T-helper 22 cell (primary cell): ENCODE results near the gene SIM1.

Experiments
- DNase-seq: peaks from one replicate; pipeline ENCODE4 v3.0.0-alpha.2; 2020; ENCODE audit warnings: low read depth

Gene SIM1

DNA sequence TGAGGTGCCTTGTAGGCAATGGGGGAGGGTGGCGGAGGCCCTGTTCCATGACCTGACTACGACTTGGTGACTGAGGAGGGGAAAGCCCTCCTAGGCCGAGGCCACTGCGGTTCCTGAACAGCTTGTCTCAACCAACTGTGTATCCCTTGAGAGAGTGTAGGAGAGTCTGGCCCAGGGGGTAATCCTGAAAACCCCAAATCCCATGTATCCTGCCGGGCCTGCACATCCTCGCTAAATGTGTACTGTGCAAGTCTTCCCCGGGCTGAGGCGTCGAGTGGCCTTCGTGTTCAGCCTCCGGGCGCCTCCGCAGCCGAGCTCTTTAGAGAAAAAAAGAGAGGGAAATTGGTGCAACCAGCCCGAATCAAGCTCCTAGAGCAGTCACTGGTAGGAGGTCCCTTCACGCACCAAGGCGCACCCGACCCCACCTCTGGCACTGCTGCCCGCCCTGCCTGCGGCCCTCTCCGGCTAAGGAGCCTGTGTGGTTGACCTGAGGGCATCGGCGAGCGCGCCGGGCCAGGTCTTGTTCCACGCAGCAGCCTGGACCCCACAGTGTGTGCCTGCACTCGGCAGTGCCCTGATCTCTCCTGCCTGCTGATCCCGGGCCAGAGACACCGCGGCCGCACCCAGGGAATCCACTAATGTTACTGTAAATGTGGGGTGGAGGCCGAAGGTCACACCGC, 7.3 kb downstream of the SIM1 start:
- DNase-seq = no peak

DNA sequence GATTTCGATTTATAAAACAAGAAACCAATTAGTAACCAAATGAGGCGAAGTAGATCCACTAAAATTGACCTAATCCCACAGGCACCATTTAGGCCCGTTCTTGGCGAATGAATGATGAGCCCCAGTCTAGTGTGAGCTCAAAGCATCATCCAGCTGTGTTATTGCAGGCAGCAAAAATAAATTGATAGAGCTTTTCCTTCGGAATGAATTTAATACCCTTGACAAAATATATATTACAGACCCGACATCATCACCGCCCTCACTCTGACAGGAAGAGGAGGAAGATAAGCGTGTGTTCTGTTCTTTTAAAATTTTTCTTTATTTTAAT, 7.8 kb downstream of the SIM1 start:
- no peak for DNase-seq

DNA sequence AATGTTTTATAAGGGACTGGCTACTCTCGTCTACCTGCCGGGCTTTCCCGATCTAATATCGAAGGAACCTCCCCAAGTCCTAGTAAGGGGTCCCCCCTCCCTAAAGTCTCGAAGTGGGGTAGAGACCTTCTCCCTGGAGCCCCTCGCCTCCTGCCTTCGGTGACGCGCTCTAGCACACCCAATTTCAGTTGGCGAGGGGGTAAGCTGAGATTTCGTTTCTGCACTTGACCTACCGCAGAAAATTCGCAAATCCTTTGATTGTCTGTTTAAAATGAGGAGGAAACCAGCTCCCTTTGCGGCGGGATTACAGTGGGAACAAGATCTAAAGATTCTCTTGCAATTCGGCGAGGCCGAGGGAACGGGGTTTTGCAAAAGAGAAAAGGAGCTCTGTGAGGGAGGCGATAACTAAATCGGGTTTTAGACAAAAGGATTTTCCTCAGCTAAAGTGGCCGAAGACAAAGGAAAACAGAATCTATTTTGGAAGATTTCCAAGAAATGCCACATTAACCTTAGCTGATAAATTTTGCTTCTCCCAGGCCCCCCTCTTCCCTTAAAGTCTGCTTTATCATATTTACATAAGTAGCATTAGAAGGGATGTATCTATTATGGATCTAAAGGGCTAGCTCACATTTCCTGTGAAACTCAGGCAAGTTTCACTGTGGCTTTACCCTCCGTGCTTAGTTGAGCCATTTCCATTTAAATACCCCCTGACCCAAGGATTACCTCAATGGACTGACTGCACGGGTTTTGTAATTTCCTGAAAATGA, 8.4 kb downstream of the SIM1 start:
- DNase-seq = no peak

DNA sequence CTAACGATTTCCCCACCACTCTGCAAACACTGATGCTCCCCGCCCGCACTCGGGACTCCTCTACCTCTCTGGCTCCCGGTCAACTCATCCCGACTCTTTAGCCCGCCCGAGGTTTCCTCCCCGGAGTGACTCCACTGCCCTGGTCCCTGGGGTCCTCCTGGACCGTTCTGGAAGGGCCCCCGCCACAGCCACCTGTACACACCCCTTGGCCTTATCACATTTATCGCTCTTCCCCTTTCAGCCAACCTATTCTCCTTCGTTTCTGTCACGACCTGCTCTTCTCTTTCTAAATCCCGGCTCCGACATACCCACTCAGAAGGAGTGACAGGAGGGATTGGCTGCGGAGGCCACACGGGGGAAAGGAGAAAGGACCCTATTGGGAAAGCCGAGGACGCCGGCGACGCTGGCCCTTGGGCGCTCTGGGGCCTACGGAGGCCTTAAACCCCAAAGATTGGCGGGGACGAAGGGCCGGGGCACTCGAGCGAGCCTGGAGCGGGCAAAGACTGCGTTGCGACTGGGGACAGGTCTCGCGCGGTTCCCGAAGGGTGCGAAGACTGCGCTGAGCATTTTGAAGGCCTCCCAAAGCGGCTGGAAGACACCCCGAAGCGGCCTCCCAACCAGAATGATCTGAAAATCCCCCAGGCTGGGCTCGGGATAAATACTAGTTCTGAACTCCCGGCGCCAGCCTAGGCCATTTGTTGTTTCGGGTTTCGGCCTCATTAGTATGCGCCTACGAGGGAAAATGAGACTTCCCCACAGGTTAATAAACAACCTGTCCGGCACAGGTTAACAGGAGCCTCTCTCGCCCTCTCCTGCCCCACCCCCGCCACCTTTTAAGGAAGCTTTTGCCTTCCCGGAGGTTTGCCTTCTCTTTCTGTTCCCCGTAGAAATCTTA, 9.2 kb downstream of the SIM1 start:
- no peak for DNase-seq

DNA sequence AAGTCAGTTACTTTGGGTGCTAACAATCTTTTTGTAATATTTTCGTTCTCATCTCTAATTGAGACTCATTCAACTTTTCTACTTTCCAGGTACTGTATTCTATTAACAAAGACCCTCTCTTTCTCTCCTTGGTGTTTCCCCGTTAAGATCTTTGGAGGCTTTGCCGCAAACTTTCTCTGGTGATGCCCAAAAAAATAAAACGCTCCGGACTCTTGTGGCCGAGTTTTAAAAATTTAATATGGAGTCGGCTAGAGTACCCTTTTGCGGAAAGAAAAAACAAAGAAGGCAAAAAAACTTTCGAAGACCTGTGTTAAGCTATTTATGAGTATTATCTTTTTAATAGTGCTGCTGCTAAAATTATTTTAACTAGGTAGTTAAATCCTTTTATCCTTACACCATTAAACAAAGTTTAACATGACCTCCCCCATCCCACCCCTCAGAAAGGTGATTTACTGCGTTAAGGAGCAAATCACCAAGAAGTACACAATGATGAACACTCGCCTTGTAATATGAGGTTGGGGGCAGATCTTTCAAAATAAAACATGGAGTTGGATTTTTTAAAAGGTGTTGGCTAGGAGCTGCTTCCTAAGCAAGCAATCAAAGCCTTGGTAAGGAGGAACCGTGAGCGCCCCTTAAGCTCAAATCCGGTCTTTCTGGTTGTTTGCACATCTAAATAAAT, 10.0 kb downstream of the SIM1 start:
- no peak for DNase-seq

DNA sequence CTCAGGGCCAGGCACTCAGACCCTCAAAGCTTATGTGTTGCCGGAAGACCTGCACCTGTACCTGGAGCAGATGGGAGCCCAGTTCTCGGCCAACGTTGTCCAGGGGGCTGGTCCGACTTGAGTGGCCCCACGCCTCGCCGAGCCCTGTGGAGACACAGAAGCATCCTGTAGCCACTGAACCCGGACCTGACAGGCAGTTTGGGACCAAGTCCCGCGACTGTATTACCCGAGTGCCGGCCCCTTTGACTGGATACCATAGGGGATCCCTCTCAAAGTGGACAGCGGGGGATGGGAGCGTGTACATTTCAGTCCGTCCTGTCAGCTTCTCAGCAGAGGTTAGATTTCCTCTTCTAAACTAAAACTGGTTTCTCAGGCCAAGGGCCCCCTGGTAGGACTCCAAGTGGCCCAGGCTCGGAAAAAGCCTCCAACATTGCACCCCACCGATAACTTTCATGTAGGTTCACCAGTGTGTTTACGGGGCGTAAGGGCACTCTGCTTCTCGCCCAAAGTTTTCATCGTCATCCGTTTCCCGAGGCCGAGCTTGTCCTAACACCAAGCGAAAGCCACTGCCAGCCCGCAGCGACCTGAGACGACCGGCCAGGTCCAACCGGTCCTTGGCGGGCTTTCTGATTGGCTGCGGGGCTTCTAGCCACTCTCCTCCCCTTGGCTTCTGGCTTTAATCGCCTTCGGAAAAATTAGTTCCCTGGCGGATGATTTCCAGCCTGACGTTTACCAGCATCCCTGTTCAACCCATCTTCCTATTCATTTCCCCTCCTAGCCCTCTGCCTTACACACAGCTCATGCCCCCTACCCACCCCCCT, 10.8 kb downstream of the SIM1 start:
- DNase-seq = no peak

DNA sequence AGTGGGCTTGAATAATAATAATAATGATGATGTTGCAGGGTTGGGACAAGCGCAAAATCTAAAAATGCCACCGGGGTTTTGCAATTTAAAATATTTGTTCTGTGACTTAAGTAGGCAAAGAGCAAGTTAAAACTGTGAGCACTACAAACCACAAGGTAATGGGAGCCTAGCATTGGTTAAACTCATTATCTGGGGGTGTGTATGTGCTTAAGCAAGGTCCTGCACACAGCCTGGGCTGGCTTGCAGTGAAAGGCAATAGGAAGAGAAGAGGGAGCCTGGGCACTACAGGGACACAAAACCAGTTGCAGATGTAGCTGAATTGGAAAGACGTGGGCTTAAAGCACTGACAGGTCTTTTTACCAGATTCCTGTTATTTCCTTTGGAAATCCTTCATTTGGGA, 11.7 kb downstream of the SIM1 start:
- DNase-seq = no peak

DNA sequence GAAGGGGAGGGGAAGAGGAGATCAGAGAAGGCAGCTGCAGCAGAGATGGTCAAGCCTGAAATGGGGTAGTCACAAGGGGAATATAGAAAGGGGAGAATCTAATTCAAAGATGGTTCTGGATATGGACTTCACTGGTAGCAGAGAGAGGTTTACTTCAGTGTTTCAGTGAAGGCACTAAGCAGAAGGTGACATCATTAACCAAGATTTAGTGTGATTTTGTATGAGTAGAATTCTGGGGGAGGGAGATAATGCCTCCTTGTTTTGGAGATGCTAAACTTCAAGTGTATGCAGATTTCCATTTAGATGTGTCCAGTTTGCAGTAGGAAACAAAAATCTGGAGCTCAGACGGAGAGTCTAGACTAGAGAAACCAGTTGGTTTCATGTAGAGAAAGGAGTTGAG, 13.1 kb downstream of the SIM1 start:
- no peak for DNase-seq

DNA sequence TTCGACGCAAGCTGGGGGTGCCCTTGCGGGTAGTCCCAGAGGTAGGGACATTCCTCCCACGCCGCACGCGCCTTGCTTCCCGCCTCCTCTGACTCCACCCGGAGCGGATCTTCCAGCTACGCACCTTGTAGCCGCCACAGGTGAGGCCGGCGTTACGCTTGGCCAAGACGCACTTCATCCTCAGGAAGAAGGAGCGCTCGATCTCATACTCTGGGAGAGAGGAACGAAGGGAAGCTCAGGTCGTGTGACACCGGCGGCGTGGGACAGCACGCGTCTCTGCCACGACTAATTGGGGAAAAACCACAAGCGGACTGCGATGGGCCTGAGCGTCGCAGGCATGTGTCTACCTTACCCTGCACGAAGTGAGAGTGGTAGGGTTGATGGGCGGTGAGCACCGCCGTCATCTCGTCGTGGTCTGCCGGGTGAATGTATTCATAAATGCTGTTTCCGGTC, 15.5 kb downstream of the SIM1 start:
- no peak for DNase-seq

DNA sequence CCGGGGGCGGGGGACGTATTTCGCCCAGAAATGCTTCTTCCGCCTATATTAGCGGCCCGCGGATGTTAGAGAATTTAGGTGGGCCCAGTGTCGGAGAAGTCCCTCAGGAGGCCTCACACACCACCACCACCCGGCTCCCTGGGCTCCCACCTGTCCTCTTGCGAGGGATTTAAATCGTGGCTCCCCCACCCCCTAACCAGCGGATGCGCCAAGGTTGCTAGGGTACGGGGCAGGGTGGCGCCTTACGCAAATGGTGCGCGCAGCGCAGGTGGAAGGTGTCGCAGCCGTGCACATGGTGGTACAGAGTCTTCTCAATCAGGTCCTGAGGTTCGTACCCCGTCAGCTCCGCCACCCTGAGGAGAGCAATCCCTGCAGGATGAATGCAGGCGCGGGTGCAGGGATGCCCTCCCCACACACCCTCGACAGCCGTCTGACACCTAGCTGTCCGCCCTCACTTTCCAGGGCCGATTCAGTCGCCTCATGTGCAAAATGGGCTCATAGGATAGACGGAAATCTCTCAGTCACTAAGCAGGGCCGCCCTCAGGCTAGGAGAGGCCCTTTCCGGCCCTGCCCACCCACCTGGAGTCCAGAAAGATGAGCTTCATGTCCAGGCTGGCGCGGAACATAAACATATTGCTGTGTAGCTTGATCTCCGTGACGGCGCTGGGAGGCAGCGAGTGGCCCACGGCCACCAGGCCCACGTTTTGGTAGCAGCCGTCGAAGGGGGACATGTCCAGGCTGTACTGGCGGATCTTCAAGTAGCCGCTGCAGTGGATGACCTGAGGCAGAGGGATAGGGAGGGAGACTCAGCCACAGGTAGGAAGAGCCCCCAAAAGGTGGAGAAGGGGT, 16.6 kb downstream of the SIM1 start:
- no peak for DNase-seq

DNA sequence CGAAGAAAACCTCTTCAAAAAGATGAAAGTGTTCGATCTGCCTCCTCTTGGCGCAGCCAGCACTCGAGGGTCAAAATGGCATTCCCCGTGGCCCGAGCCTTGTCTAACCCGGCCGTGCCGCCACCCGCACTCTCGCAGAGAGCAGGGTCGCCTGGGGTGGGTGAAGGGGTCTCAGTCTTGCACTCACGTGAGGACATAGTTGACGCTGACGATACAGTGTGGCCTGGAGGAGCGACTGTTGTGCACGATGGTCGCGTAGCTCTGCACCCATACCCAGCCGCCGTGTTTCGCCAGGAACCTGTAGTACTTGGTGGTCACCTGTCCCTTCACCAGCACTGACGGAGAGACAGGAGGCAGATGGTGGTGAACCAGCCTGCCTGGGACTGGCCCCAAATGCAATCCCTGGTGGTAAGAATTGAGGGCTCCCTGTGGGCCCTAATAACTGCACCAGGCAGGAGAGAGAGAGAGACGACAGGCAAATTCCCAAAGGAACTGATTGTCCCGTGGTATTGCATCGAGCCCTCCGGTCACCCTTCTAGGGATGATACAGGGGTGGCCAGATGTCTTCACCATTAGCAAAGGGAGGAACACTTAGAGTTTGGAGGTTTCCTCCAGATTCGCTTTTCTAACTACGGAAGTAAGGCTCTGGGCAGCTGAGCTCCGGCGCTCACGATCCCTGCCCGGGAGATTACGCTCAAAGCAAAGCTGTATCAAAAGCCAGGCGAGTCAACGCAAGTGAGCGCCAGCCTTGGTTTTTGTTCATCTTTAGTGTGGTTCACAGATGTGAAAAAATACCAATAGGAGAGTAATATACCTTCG, 17.4 kb downstream of the SIM1 start:
- DNase-seq = no peak

DNA sequence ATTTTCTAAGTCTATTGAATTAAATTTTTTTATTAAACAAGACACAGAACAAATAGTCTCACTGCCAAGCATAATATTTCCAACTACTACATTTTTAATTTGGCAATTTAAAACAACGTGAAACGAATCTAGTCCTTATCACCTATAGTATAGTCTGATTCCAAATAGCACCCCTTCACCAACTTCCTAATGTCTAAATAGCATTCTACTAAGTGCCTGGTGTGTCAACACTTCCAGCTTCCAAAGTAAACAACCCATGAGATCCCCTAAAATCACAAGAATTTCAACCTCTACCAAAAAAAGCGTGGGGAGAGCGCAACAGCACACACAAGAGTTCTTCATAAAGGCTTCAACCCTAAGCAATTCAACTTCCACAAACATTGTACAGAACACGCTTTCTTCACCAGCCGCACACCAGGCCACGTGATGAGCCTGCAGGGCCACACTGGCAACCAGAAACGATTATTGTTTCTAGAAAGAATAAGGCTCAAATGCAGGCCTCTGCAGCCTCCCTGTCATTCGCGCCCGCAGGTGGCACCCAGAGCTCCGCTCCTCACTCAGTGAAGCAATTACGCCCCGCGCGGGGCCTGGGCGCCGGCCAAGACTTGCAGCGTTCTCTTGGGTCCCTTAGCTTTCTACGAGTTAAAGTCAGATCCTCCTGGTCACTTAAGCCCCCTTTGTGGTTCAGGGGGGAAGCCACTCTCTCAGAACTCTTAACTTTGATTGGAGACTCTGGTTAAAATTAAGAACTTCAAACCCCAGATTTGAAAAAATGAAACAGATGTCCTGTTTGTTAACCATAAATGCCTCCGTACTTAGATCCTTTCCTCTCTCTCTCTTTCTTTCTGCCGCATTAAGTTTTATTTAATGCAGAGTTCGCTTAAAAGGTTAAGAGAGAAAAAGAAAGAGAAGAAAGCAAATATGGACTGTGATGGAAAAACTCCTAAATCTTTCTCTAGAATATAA, 18.3 kb downstream of the SIM1 start:
- no peak for DNase-seq

DNA sequence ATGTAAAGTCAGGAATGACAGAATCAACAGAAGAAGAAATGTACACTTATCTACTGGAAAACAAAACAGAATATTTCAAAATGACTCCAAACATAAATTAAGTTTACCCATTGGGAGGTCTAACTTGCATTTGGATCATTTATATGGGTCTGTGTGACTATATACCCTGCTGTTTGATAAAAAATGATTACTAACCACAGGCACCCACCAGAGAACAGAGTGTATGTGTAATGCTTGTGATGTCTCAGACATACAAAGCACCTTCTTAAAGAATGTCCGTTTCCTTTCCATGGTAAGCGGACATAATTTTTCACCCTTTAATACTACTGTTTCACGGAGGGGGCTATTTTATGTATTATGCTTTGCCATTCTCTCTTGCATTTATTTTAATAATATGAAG, 19.2 kb downstream of the SIM1 start:
- no peak for DNase-seq

DNA sequence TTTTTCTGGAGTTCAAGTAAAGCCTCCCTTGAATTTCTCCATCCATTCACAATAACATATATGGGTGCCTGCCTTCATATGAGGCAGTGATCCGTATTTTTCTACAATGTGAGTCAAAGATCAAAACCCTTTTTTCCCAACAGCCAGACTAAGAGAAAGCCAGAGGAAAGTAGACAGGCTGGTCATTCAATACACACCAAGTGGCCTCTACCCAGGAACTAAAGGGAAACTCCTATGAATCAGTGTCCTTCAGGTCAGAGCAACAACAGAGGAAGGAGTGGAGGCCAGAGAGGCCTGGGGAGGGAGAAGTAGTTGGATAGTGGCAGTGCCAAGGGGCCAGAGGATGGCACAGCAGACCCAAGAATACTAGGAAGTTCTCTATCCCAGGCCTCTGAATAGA, 23.8 kb downstream of the SIM1 start:
- DNase-seq = no peak

DNA sequence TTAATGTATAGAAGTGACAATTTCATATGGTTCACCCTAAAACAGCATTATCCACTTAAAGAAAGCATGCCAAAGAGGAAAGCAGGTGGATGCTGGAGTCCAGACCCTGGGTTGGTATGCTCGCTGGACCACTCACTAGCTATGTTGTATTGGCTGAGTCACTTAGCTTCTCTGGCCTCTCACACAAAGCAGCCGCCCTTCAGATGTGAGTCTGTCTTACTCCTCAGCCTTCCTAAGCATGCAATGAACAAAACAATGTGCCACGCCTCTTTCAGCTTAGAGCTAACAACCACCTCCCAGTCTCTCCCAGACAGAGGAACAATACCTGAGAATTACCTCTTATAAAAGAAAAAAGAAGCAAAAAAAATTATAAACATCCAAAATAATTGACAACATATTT, 29.4 kb downstream of the SIM1 start:
- no peak for DNase-seq

DNA sequence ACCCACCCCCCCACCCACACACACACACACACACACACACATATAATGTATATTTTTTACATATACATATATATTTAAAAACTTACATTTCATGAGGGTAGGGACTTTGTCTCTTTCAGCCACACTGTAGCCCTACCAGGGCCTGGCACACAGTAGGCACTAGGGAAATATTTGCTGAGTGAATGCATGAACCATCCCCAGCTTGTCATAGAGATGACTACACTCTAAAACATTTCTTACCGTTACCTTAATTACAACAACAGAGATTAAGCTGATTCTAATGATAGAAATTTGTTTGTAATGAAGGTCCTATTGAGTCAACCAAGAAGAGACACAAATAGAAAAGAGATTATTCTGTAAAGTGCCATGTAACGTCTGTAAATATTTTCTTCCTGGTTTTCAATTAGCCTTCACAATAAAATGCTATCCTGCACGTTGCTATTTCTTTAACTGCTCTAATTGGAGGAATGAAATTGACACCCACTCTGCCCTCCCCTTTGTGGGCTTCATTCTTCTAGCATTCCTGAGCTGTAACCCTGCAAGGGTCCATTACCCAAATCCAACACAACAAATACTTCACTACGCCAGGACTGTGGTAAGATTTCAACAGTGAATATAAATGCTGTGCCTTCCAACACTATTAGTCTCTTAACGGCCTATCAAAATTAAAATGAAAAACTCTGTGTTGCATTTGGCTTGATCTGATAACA, 30.8 kb downstream of the SIM1 start:
- DNase-seq = no peak

DNA sequence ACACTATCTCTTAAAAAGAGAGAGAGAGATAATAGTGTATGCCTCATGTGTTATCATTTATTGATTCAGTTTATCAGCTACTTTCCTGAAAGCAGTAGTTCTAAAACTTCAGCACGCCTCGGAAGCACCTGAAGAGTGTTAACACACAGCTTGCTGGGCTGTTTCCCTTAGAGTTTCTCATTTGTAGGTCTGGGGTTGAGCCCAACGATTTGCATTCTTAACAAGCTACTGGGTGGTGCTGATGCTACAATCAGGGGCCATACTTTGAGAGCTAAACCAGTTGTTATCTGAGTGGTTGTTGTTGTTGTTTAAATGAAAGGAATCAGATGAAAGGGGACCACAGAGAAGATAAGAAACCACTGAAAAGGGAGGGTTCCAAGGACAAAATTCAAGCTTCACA, 32.6 kb downstream of the SIM1 start:
- DNase-seq = no peak

DNA sequence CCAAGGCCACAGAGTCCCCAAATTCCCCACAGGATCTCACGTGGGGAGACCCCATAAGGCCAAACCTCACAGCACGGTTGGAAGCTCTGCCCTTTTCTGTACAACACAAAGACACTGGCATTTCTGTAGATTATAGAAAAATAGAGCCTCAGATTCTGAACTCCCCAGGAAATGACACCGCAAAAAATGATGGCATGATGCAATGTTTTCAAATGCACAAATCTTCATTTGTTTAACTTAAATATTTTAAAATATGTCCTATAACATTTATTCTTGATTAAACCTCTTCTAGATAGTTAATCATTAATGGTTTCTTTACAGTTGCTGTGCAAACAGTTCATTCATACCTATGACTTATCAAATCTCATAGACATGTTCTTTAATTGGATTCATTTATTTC, 33.8 kb downstream of the SIM1 start:
- no peak for DNase-seq
